Neural cell (in vitro differentiated cells): ENCODE measurements around the gene PIGC. TPM values are rescaled to one million over a fixed set of nuclear protein-coding genes. Genes with fewer than 3 reads are reported as not detected.

Source experiments
- H2AFZ ChIP-seq: fragments of 200-600, 300-800 bp; sonication (generic), shearing (Covaris generic); 2 replicates; pipeline ENCODE4 v1.6.0; 2014; ENCODE audit warnings: low read depth, mild to moderate bottlenecking, antibody characterized with exemption, low read length, moderate library complexity
- H3F3A ChIP-seq: fragments of 200-600 bp; shearing (Covaris generic); 2 replicates; pipeline ENCODE4 v1.6.1; 2016; ENCODE audit warnings: mild to moderate bottlenecking, moderate library complexity, mixed read lengths, antibody characterized with exemption, low read length; ENCODE audit not compliant: insufficient read depth, poor library complexity, severe bottlenecking
- H3K27ac ChIP-seq: fragments of 200-600, 300-800 bp; sonication (generic), shearing (Covaris generic); 2 replicates; pipeline ENCODE4 v1.5.1; 2014; ENCODE audit warnings: mild to moderate bottlenecking, low read length, moderate library complexity
- H3K27me3 ChIP-seq: fragments of 300-800, 200-600 bp; sonication (generic), shearing (Covaris generic); 2 replicates; pipeline ENCODE4 v1.6.0; 2014; ENCODE audit warnings: mild to moderate bottlenecking, low read depth, low read length, moderate library complexity; ENCODE audit not compliant: insufficient read depth
- H3K36me3 ChIP-seq: fragments of 300-800, 200-600 bp; sonication (generic), shearing (Covaris generic); 2 replicates; pipeline ENCODE4 v1.5.1; 2014; ENCODE audit warnings: mild to moderate bottlenecking, antibody characterized with exemption, low read length, moderate library complexity; ENCODE audit not compliant: insufficient read depth
- H3K4me2 ChIP-seq: fragments of 300-800, 200-600 bp; sonication (generic), shearing (Covaris generic); 2 replicates; pipeline ENCODE4 v1.6.0; 2014; ENCODE audit warnings: mild to moderate bottlenecking, low read length
- H3K4me3 ChIP-seq: fragments of 300-800, 200-600 bp; sonication (generic), shearing (Covaris generic); 2 replicates; pipeline ENCODE4 v1.5.1; 2014; ENCODE audit warnings: mild to moderate bottlenecking, low read length, moderate library complexity
- H3K79me2 ChIP-seq: fragments of 200-600 bp; shearing (Covaris generic); replicated peaks from 2 replicates; pipeline ENCODE4 v1.6.0; 2014; ENCODE audit warnings: mild to moderate bottlenecking, low read length, moderate library complexity; ENCODE audit not compliant: insufficient read depth
- H3K9ac ChIP-seq: fragments of 300-800, 200-600 bp; sonication (generic), shearing (Covaris generic); 2 replicates; pipeline ENCODE4 v1.6.1; 2016; ENCODE audit warnings: mild to moderate bottlenecking, low read length, mixed read lengths
- H3K9me2 ChIP-seq: fragments of 200-600 bp; shearing (Covaris generic); 2 replicates; pipeline ENCODE4 v1.6.1; 2016; ENCODE audit warnings: mild to moderate bottlenecking, low read length, mixed read lengths; ENCODE audit not compliant: insufficient read depth
- H3K9me3 ChIP-seq: fragments of 200-600, 300-800 bp; sonication (generic), shearing (Covaris generic); 2 replicates; pipeline ENCODE4 v1.6.1; 2016; ENCODE audit warnings: mild to moderate bottlenecking, mixed run types, low read length, moderate library complexity, mixed read lengths
- H4K20me1 ChIP-seq: fragments of 200-600 bp; shearing (Covaris generic); 2 replicates; pipeline ENCODE4 v1.6.1; 2016; ENCODE audit warnings: mild to moderate bottlenecking, mixed run types; ENCODE audit not compliant: insufficient read depth
- EP300 ChIP-seq: fragments of 450-650 bp; conservative IDR thresholded peaks from 2 replicates; pipeline ENCODE4 v1.6.1; 2014; ENCODE audit warnings: antibody characterized with exemption, mild to moderate bottlenecking, moderate library complexity; ENCODE audit not compliant: poor library complexity, severe bottlenecking
- EZH2 ChIP-seq: fragments of 200-600, 300-800 bp; shearing (Covaris generic), sonication (generic); IDR thresholded peaks from 2 replicates; pipeline ENCODE4 v1.6.1; 2014; ENCODE audit warnings: antibody characterized with exemption, low read length, borderline replicate concordance, mild to moderate bottlenecking; ENCODE audit not compliant: insufficient read depth, poor library complexity, severe bottlenecking
- MXI1 ChIP-seq: fragments of 450-650 bp; conservative IDR thresholded peaks from 2 replicates; pipeline ENCODE4 v1.6.1; 2014; ENCODE audit warnings: antibody characterized with exemption, mild to moderate bottlenecking; ENCODE audit not compliant: poor library complexity, severe bottlenecking
- POLR2AphosphoS5 ChIP-seq: IDR thresholded peaks from 2 replicates; pipeline ENCODE4 v1.6.1; 2012
- RAD21 ChIP-seq: fragments of 450-650 bp; conservative IDR thresholded peaks from 2 replicates; pipeline ENCODE4 v1.6.1; 2014; ENCODE audit warnings: antibody characterized with exemption, mild to moderate bottlenecking, moderate library complexity
- SMC3 ChIP-seq: fragments of 450-650 bp; conservative IDR thresholded peaks from 2 replicates; pipeline ENCODE4 v1.6.1; 2014; ENCODE audit warnings: antibody characterized with exemption, mild to moderate bottlenecking, moderate library complexity; ENCODE audit not compliant: poor library complexity
- TAF1 ChIP-seq: IDR thresholded peaks from 2 replicates; pipeline ENCODE4 v1.6.1; 2012; ENCODE audit warnings: low read depth
- polyA plus RNA-seq: library from polyadenylated mRNA; depleted of rRNA; stranded (reverse); fragments of >200 nt; gene quantifications from 2 replicates; pipeline ENCODE4 v1.2.3, GENCODE V29; 2014
- TF ChIP-seq, protein P1 (sequence below): IDR thresholded peaks from 2 replicates; pipeline ENCODE4 v1.6.1; 2012; ENCODE audit warnings: borderline replicate concordance
- TF ChIP-seq, protein P2 (sequence below): fragments of 450-650 bp; IDR thresholded peaks from 2 replicates; pipeline ENCODE4 v1.5.1; 2014; ENCODE audit warnings: antibody characterized with exemption, mild to moderate bottlenecking, moderate library complexity; ENCODE audit not compliant: poor library complexity, severe bottlenecking

Gene PIGC
- polyA plus RNA-seq, 1 donor from 2014 or later = 69.3 TPM

- Histone ChIP-seq H3K9me3 (no peaks in the 10 kb centered on the region), H3K4me3 (no peak overlapping the region), H3K9ac (no peak overlapping the region), H3K36me3 (no peaks in the 10 kb centered on the region), H3K79me2 (no peaks in the 10 kb centered on the region), H3K9me2 (no peaks in the 10 kb centered on the region), H2AFZ (no peak overlapping the region), H3F3A (no peaks in the 10 kb centered on the region), H4K20me1 (no peaks in the 10 kb centered on the region), H3K27ac (no peak overlapping the region), H3K4me2 (no peak overlapping the region), H3K27me3 (no peaks in the 10 kb centered on the region)
- TF ChIP-seq SMC3 = no peak
- TF ChIP-seq MXI1 = no peak
- TF ChIP-seq EZH2 = no peak
- no peak for TF ChIP-seq RAD21
- no peak for TF ChIP-seq TAF1
Measured at GRCh38 chr1:172456344-172456769, 12.5 kb upstream of the PIGC start.

DNA sequence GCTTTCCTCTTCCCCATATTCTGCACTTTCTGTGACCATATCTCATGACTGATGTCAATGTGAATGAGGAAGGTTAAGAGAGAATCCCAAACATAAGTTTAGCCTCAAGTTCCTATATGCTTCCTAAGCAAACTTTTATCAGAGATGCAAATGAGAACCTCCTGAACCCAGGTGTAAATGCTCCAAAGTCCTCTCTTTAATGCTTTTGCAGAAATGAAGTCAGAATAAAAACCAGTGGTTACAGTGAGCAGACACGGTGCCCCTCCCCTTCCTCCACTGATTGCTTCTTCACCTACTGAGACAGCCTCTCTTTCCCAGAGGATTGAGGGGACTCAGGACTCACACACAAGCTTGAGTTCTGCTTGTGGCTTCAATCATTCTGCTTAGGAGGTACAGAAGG lies 11.6 kb upstream of the PIGC start:
- no peak overlapping the region for H2AFZ ChIP-seq
- no peaks in the 10 kb centered on the region for H4K20me1 ChIP-seq
- H3K79me2 ChIP-seq = no peaks in the 10 kb centered on the region
- no peaks in the 10 kb centered on the region for H3K9me3 ChIP-seq
- no peak overlapping the region for H3K9ac ChIP-seq
- H3K36me3 ChIP-seq = no peaks in the 10 kb centered on the region
- no peak overlapping the region for H3K4me2 ChIP-seq
- no peaks in the 10 kb centered on the region for H3K9me2 ChIP-seq
- no peak overlapping the region for H3K27ac ChIP-seq
- no peaks in the 10 kb centered on the region for H3K27me3 ChIP-seq
- TF ChIP-seq EP300 = no peak
- TF ChIP-seq POLR2AphosphoS5 = no peak
- no peak for TF ChIP-seq SMC3
- TF ChIP-seq TAF1 = no peak
- TF ChIP-seq RAD21 = no peak
- no peak for TF ChIP-seq EZH2
- TF ChIP-seq MXI1 = no peak
- TF ChIP-seq, protein P1, sequence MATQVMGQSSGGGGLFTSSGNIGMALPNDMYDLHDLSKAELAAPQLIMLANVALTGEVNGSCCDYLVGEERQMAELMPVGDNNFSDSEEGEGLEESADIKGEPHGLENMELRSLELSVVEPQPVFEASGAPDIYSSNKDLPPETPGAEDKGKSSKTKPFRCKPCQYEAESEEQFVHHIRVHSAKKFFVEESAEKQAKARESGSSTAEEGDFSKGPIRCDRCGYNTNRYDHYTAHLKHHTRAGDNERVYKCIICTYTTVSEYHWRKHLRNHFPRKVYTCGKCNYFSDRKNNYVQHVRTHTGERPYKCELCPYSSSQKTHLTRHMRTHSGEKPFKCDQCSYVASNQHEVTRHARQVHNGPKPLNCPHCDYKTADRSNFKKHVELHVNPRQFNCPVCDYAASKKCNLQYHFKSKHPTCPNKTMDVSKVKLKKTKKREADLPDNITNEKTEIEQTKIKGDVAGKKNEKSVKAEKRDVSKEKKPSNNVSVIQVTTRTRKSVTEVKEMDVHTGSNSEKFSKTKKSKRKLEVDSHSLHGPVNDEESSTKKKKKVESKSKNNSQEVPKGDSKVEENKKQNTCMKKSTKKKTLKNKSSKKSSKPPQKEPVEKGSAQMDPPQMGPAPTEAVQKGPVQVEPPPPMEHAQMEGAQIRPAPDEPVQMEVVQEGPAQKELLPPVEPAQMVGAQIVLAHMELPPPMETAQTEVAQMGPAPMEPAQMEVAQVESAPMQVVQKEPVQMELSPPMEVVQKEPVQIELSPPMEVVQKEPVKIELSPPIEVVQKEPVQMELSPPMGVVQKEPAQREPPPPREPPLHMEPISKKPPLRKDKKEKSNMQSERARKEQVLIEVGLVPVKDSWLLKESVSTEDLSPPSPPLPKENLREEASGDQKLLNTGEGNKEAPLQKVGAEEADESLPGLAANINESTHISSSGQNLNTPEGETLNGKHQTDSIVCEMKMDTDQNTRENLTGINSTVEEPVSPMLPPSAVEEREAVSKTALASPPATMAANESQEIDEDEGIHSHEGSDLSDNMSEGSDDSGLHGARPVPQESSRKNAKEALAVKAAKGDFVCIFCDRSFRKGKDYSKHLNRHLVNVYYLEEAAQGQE = no peak
- TF ChIP-seq, protein P2, sequence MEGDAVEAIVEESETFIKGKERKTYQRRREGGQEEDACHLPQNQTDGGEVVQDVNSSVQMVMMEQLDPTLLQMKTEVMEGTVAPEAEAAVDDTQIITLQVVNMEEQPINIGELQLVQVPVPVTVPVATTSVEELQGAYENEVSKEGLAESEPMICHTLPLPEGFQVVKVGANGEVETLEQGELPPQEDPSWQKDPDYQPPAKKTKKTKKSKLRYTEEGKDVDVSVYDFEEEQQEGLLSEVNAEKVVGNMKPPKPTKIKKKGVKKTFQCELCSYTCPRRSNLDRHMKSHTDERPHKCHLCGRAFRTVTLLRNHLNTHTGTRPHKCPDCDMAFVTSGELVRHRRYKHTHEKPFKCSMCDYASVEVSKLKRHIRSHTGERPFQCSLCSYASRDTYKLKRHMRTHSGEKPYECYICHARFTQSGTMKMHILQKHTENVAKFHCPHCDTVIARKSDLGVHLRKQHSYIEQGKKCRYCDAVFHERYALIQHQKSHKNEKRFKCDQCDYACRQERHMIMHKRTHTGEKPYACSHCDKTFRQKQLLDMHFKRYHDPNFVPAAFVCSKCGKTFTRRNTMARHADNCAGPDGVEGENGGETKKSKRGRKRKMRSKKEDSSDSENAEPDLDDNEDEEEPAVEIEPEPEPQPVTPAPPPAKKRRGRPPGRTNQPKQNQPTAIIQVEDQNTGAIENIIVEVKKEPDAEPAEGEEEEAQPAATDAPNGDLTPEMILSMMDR = no peak
- H3K4me3 ChIP-seq = no peak overlapping the region
- no peaks in the 10 kb centered on the region for H3F3A ChIP-seq
